DND-41 (cell line): ENCODE results near the gene PPARD.

Source experiments
- ATAC-seq: fragments of 200-7000 bp; cut with Tn5 transposase; 3 replicates; pipeline ENCODE4 v1.9.1; 2021; ENCODE audit warnings: low read depth; ENCODE audit not compliant: insufficient read depth
- DNase-seq: peaks from one replicate; pipeline ENCODE4 v3.0.0-alpha.2; 2020
- H2AFZ ChIP-seq: 2 replicates; pipeline ENCODE4 v1.6.0; 2012; ENCODE audit warnings: low read depth, low read length
- H3K27ac ChIP-seq: 2 replicates; pipeline ENCODE4 v1.5.1; 2012; ENCODE audit warnings: low read length, inconsistent platforms
- H3K27me3 ChIP-seq: fragments of 200-600 bp; sonication (generic); 2 replicates; pipeline ENCODE4 v1.6.0; 2012; ENCODE audit warnings: low read length, mild to moderate bottlenecking, inconsistent platforms; ENCODE audit not compliant: insufficient read depth, poor library complexity
- H3K36me3 ChIP-seq: 2 replicates; pipeline ENCODE4 v1.5.1; 2012; ENCODE audit warnings: low read length, inconsistent platforms; ENCODE audit not compliant: insufficient read depth
- H3K4me1 ChIP-seq: 2 replicates; pipeline ENCODE4 v1.5.1; 2012; ENCODE audit warnings: mild to moderate bottlenecking, low read length; ENCODE audit not compliant: insufficient read depth
- H3K4me2 ChIP-seq: 2 replicates; pipeline ENCODE4 v1.6.0; 2012; ENCODE audit warnings: mild to moderate bottlenecking, moderate library complexity, low read length, inconsistent platforms; ENCODE audit not compliant: insufficient read depth
- H3K4me3 ChIP-seq, 2 experiments: fragments of 200-600 bp in 1 of 2; shearing (Covaris generic) in 1 of 2; 2 replicates each; pipeline ENCODE4 v1.5.1; 2012 to 2016; ENCODE audit warnings: inconsistent platforms in 2 of 2, low read length in 2 of 2, mild to moderate bottlenecking in 2 of 2, low read depth in 1 of 2, moderate library complexity in 1 of 2
- H3K79me2 ChIP-seq: 2 replicates; pipeline ENCODE4 v1.6.0; 2012; ENCODE audit warnings: low read length, inconsistent platforms; ENCODE audit not compliant: insufficient read depth
- H3K9ac ChIP-seq: 2 replicates; pipeline ENCODE4 v1.6.0; 2012; ENCODE audit warnings: low read depth, mild to moderate bottlenecking, inconsistent platforms, low read length, moderate library complexity
- H3K9me3 ChIP-seq: 2 replicates; pipeline ENCODE4 v1.5.1; 2012; ENCODE audit warnings: low read length, moderate library complexity, mild to moderate bottlenecking, inconsistent platforms; ENCODE audit not compliant: insufficient read depth, severe bottlenecking
- H4K20me1 ChIP-seq: 2 replicates; pipeline ENCODE4 v1.6.0; 2012; ENCODE audit warnings: low read length; ENCODE audit not compliant: insufficient read depth
- EZH2 ChIP-seq: IDR thresholded peaks from 3 replicates; pipeline ENCODE4 v1.6.1; 2012; ENCODE audit warnings: borderline replicate concordance, low read depth, mild to moderate bottlenecking, moderate library complexity, low read length, inconsistent platforms; ENCODE audit not compliant: severe bottlenecking
- TF ChIP-seq, protein P1 (sequence below): IDR thresholded peaks from 2 replicates; pipeline ENCODE4 v1.5.1; 2012; ENCODE audit warnings: borderline replicate concordance, low read length, moderate library complexity, mild to moderate bottlenecking; ENCODE audit not compliant: poor library complexity, severe bottlenecking; ENCODE audit errors: extremely low read depth

Gene PPARD

DNA sequence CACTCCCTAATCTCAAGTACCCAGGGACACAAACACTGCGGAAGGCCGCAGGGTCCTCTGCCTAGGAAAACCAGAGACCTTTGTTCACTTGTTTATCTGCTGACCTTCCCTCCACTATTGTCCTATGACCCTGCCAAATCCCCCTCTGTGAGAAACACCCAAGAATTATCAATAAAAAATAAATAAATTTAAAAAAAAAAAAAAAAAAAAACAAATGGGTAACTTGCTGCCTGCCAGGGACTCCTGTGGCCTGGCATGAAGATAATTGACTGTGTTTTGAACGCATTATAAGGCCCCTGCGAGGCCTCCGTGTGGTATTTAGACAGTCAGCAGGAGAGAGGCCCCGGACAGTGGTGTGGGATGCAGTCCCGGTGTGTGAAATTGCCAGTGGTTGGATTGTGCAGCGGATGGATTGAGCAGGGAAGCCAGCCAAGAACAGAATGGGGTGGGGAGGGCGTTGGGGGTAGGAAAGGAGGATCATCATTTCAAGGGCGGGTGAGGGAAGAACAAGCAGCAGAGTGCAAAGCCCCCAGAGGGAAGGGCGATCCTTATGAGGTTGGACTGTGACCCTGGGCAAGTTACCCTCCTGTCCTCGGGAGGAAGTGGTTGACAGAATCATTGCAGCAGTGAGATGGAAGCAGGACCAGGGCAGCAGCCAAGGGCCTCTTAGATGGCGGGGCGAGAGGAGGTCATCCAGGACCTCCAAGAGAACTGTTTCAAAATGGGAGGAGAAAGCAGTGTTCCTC lies 43.3 kb downstream of the PPARD start:
- Histone ChIP-seq H3K79me2 (peaks cover 3% of the 10 kb centered on the region; the same call in 1 of the 2 replicates), H2AFZ (no peak overlapping the region), H3K4me2 (no peak overlapping the region)

DNA sequence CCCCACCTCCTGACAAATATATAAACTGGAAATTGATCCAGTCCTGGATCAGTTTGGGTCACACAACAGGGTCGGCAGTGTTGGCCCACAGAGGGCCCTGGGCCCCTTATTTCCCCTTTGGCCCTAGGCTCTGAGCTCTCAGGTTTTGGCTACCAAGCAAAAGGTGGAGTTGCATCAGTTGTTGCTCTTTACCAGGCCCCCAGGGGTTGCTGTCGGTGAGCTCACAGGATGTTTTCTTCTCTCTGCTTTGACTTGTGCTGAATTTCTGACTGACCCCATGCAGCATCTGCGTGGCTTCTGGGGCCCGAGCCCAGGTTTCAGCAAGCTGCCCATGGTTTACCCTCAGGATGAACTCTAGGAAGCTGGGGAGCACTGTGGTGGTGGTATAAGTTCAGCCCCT lies 44.6 kb downstream of the PPARD start:
- Histone ChIP-seq H3K27ac (no peak overlapping the region), H3K4me1 (no peaks in the 10 kb centered on the region), H3K9me3 (peaks cover 11% of the 10 kb centered on the region), H3K4me2 (no peak overlapping the region), H4K20me1 (0 out of 2 replicates have a peak, but pooled peaks cover 3% of the 10 kb centered on the region), H3K9ac (no peak overlapping the region), H2AFZ (no peak overlapping the region), H3K36me3 (peaks cover 3% of the 10 kb centered on the region; the same call in 1 of the 2 replicates), H3K27me3 (no peaks in the 10 kb centered on the region), H3K79me2 (no peaks in the 10 kb centered on the region), H3K4me3 (no peak overlapping the region)
- DNase-seq = no peak
- ATAC-seq = no peak
- TF ChIP-seq, protein P1, sequence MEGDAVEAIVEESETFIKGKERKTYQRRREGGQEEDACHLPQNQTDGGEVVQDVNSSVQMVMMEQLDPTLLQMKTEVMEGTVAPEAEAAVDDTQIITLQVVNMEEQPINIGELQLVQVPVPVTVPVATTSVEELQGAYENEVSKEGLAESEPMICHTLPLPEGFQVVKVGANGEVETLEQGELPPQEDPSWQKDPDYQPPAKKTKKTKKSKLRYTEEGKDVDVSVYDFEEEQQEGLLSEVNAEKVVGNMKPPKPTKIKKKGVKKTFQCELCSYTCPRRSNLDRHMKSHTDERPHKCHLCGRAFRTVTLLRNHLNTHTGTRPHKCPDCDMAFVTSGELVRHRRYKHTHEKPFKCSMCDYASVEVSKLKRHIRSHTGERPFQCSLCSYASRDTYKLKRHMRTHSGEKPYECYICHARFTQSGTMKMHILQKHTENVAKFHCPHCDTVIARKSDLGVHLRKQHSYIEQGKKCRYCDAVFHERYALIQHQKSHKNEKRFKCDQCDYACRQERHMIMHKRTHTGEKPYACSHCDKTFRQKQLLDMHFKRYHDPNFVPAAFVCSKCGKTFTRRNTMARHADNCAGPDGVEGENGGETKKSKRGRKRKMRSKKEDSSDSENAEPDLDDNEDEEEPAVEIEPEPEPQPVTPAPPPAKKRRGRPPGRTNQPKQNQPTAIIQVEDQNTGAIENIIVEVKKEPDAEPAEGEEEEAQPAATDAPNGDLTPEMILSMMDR = no peak
- no peak for TF ChIP-seq EZH2

More for the DNA sequence above, 43.3 kb downstream of the PPARD start:
- peaks cover 9% of the 10 kb centered on the region; the same call in 1 of the 2 replicates for H3K36me3 ChIP-seq
- H3K4me3 ChIP-seq = no peak overlapping the region
- H4K20me1 ChIP-seq = 0 out of 2 replicates have a peak, but pooled peaks cover 3% of the 10 kb centered on the region
- no peaks in the 10 kb centered on the region for H3K27me3 ChIP-seq
- TF ChIP-seq EZH2 = no peak
- TF ChIP-seq, protein P1 = no peak
- ATAC-seq (no peak), DNase-seq (no peak)
- H3K4me1 ChIP-seq = no peaks in the 10 kb centered on the region
- no peak overlapping the region for H3K27ac ChIP-seq
- H3K9ac ChIP-seq = no peak overlapping the region
- H3K9me3 ChIP-seq = peaks cover 17% of the 10 kb centered on the region

DNA sequence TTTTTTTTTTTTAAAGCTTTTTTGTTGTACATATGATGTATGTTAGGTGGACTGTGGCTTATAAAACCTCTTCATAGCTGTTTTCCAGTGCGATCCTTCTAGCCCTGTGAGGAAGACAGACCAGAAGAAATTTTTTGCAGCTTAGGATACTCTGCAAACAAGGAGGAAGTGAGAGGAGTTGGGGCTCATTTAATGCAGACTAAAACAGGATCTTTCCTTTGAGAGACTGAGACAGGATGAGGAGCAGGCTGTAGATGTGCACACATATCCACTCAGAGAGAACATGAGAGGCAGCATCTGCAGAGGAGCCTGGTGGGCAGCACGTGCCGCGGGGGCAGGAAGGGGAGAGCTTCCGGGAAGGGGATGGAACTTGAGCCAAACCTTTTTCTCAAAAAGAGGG lies 45.7 kb downstream of the PPARD start:
- no peak overlapping the region for H2AFZ ChIP-seq
- H3K4me3 ChIP-seq = no peak overlapping the region
- ATAC-seq (no peak), DNase-seq (no peak)
- no peaks in the 10 kb centered on the region for H3K79me2 ChIP-seq
- no peak overlapping the region for H3K9ac ChIP-seq
- H3K4me2 ChIP-seq = no peak overlapping the region
- H4K20me1 ChIP-seq = 0 out of 2 replicates have a peak, but pooled peaks cover 3% of the 10 kb centered on the region
- H3K4me1 ChIP-seq = no peaks in the 10 kb centered on the region
- no peaks in the 10 kb centered on the region for H3K27me3 ChIP-seq
- H3K27ac ChIP-seq = no peak overlapping the region
- H3K36me3 ChIP-seq = peaks cover 1% of the 10 kb centered on the region; the same call in 1 of the 2 replicates
- peaks cover 1% of the 10 kb centered on the region for H3K9me3 ChIP-seq
- TF ChIP-seq, protein P1 = no peak
- no peak for TF ChIP-seq EZH2
